ENCODE results near the gene ACYP2.
"Not testable (repeated sequence)": the region's sequence is repeated elsewhere in the genome, so short reads cannot be mapped to it uniquely, and the experiment has no call there.

ACYP2 gene

DNA sequence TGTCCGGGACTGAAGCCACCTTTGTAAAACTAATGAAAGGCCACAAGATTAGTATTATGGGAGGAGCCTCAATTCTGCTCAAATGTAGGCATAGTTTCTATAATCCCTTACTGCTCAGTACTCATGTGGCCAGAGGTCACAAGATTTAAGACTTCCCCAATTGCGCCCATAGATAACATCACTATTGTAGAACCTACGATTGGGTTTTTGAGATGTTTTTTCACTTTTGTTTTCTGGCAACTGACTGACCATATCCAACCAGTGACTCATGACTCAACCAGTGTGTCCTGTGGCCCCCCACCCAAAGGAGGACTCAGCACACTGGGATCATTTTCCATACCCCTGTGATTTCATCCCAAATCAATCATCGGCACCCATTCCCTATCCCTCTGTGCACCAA is 155.8 kb downstream of the ACYP2 start:
- DNase-seq (ENCODE audit: low read depth in 2 of 2), result no peak

DNA sequence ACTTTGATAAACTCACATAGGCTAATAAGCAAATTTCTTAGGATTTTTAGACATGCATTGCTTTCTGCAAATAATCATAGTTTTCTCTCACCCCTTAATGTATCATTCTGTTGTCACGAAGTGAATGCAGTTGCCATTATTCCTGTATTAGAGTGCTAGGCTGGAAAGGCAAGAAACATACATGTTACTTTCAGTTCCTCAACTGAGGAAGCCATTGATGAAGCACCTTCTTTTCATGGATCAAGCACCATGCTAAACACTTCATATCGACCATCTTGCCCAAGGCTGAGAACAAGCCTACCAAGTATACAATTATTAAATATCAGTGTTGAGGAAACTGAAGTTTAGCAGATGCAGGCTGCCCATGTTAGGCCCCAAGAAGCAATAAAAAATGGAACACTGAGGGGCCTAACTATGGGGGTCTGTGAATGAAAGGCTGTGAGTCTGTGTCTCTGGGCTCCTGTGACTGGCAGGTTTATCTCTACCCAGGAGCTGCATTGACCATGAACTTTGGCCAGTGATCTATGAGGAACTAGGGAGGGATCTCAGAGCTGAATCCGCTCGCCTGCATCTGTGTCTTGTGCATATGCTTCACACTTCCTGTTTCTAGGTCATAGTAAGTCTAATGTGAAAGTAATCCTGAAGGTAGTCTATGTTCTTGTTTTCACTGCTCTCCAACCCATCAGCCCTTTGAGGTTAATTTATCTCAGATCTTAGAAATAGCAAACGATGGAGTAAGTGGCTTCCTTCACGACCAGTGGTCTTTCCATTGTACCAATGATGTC is 156.6 kb downstream of the ACYP2 start:
- DNase-seq (ENCODE audit: low read depth in 2 of 2), result no peak

DNA sequence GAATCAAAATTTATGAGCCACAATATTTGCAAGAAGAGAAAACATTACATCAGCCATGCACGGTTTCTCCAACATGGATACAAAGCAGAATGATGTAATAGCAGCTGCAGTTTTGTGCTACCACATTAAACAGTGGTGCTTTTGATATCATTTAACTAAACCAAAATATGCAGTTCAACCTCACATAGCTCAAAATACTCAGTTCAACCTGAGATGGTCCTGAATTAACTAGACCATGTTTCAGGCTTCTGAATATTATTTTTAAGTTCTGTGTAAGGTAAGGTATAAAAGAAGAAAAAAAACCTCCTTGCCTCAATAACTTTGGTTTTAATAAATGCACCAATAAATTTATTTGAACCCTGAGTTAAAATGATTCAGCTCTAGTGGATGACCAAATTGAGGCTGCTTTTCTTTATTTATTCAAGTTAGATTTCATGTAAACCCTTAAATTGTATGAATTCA is 159.4 kb downstream of the ACYP2 start:
- no peak for DNase-seq (ENCODE audit: low read depth in 2 of 2)

DNA sequence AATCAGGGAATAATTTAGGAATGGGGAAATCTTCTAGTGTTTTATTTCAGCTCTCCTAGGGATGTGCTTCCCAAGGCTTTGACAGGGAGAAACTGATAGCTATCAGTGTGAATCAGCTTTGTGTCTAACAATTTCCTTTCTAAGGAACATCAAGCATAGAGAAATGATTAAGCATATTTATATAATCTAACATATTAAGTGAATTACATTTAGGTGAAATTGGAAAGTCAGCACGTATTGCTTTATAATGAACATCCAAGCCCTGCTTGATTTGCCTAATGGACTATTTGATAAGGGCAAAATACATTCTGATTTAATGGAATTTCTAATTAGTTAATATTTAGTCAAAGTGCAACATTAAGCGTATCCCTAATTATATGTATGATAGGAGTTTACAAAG is 160.1 kb downstream of the ACYP2 start:
- no peak for DNase-seq (ENCODE audit: low read depth in 2 of 2)

DNA sequence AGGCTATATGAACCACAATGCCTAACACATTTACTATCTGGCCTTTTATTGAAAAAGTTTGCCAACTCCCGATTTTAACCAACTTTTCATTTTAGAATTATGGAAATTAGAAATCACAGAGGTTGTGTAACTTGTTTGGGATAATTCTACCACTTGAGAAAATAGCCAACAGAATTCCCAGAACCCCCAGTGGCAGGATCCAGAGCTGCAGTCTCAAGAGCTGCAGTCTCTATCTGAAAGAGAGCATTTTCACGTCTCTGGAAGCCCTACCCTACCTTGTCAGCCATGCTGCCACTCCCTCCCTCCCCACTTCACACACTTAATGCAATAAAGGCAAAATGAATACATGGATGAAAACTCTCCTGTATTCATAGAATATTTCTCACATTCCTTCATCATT is 164.0 kb downstream of the ACYP2 start:
- no peak for DNase-seq (ENCODE audit: low read depth in 2 of 2)

DNA sequence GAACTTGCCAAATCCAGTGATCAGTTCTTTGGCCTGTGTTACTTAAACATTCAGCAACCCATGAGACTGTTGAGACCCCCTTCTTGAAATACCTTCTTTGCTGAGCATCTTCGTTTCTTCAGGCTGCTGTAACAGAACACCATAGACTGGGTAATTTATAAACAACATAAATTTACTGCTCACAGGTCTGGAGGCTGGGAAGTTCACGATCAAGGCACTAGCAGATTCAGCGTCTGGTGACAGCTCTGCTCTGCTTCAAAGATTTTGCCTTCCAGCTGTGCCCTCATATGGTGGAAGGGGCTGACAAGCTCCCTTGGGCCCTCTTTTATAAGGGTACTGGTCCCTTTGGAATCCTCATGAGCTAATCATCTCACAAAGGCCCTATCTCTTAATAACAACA is 169.4 kb downstream of the ACYP2 start:
- no peak for DNase-seq (ENCODE audit: low read depth in 2 of 2)

DNA sequence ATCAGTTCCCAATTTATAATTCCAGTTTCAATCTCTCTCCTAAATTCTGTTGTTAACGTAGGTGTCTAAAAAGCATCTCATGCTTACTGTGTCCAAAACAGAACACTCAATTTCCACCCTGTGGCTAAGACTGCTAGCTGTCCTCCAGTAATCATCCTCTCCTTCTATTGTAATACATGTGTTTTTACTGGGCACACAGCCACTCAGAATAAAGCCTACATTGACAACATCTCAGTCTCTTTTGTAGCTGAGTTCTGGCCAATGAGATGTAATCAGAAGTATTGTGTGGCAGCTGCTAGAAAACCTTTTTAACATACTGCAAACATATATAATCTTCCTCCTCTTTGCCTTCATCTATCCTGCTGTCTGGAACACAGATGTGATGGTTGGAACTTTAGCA is 170.0 kb downstream of the ACYP2 start:
- no peak for DNase-seq (ENCODE audit: low read depth in 2 of 2)

DNA sequence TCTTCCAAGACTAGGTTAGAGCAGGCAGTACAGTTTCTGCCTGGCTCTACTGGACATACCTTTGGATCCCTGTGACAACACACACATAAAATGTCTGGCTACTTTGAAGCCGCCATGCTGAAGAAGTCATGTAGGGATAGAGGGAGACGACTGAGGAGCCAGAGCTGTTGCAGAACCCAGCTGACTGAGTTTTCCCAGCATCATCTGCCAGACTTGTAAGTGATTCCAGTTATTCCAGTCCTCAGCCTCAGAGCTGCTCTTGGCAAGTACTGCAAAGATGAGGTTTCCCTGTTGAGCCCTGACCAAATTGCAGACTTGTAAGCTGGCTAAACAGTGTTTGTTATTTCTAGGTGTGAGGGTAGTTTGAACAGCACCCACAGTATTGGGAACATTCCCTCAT is 172.1 kb downstream of the ACYP2 start:
- DNase-seq (ENCODE audit: low read depth in 2 of 2), result no peak

DNA sequence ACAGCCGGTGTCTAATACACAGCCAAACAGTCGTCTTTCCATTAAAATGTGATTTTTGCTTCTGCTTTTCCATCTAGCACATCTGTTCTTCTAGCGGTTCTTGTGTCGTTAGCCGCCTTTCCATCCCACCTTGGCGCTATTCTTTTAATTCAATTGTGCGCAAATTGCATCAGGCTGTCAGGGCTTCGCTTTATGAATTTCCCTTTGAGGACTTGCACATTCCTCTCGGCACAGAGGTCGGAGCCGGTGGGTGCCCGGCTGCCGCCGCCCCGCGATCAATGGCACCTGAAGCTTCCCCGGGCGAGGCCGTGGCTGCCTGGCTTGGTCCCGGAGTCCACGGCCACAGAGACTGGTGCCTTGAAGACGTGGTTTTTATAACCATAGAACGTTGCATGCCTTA is 174.5 kb downstream of the ACYP2 start:
- DNase-seq (ENCODE audit: low read depth in 2 of 2), result no peak

DNA sequence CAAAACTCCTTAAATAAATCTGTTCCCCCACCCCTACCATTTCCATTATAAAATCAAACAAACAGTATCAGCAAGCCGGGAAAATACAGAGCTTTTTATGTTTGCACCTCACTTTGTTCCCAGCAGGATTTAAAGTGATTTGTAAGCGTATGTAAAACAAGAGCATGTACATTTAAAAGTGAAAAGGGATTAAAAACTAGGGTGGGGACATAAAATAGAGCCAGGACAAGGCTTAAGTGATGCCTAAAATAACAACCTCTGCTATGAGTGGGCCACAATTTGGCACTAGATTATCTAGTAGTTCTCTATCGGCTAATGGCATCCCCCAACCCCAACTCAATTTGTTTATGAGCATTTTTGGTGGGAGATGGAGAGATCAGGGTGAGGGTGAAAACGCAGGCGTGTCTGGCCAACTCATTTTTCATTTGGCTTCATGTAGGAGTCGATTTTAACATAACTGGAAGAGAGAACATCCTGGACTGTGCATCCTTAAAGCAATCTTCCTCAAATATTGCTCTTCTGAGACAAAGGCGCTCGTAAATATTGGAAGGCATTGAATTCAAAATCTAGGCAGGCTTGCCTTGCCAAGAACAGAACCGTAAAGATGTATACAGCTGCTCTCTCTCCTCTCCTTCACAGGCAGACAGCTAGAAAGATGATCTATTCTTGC is 175.1 kb downstream of the ACYP2 start:
- DNase-seq (ENCODE audit: low read depth in 2 of 2), result no peak

DNA sequence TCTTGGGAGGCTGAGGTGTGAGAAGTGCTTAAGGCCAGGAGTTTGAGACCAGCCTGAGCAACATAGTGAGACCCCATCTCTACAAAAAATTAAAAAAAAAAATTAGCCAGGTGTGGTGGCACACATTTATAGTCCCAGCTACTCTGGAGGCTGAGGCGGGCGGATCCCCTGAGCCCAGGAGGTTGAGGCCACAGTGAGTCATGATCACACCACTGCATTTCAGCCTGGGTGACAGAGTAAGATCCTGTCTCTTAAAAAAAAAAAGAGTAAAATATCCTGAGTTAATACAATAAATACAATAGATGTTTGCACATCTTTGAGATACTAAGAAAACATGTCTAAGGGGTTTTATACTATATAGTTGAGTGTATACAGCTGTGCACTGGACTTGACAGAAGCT is 179.2 kb downstream of the ACYP2 start:
- not testable (repeated sequence) for DNase-seq (ENCODE audit: low read depth in 2 of 2)

DNA sequence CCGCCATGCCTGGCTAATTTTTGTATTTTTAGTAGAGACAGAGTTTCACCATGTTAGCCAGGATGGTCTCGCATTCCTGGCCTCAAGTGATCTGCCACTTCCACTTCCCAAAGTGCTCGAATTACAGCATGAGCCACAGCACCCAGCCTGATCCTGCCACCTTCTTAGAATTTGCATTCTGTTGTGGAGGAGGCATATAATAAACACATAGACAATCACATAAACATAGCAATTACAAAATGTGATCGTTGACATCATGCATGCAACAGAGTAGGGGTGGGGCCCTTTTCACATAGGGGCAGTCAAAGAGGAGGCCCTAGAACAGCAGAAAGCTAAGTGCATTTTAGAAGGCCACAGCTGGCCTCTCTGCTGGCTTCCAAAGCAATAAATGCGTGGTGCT is 180.5 kb downstream of the ACYP2 start:
- DNase-seq (ENCODE audit: low read depth in 2 of 2), result no peak

DNA sequence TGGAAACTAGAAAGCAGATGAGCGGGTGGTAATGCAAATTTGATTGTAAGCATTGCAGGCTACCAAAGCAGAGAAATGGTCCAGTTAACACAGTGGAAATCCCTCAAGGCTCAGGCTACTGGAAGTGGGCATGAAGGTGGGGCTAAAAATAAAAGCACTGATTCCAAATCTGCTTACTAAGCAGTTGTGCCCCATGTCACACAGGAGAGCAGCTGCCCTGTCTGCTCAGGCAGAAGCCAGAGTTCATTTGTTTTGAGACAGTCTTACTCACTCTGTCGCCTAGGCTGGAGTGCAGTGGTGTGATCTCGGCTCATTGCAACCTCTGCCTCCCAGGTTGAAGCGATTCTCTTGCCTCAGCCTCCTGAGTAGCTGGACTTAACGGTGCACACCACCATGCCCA is 183.1 kb downstream of the ACYP2 start:
- DNase-seq (ENCODE audit: low read depth in 2 of 2), result no peak

DNA sequence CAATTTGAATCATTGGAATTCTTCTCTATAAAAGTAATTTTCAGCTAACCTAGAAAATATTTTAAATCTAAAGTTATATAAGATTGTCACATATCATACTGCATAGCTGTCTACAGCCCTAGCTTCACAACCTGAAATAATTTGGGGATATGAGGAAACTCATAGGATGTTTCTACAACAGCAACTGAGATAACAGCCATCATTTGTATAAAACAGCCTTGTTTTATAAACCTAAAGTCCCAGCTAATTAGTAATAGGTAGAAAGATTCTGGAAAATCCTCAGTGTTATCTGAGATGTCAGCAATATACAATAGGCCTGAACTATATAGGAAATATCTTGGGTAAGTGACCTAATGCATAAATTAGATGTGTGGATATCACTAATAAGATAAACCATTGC is 188.2 kb downstream of the ACYP2 start:
- no peak for DNase-seq (ENCODE audit: low read depth in 2 of 2)

DNA sequence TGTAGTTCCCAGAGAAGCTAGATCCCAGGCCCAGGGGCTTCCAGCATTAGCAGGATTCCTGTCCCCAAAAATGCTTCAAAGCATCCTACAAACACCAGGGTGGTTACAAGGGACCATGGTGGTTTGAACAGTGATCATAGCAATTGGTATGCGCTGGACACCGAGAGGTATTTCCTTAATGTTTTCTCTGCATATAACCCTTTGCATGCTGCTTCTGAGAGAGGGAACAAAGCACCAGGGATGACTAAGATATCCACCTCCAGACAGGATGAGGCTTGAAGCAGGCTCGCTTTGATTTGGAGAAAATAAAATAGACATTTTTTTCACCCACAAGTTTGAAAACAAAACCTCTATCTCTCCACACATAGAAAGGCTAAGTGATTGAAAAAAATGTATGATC is 191.1 kb downstream of the ACYP2 start:
- DNase-seq (ENCODE audit: low read depth in 2 of 2), result no peak

DNA sequence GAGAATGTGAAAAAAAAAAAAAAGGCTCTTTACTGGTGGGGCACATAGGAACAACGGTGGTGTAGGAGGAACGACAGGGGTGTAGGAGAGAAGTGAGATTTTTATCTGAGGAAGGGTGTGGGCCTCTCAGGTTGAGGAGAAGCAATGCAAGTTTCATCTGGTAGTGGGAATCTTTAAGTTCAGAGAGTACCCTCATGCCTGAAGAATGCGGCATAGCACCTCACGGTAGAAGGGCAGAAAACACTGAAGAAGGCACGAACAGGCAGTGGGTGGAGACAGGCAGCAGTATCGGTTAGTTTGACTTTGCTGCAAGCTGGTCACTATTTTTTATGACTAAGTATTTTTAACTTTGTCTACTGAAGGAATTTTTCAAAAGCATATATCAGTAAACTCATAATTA is 192.8 kb downstream of the ACYP2 start:
- no peak for DNase-seq (ENCODE audit: low read depth in 2 of 2)

DNA sequence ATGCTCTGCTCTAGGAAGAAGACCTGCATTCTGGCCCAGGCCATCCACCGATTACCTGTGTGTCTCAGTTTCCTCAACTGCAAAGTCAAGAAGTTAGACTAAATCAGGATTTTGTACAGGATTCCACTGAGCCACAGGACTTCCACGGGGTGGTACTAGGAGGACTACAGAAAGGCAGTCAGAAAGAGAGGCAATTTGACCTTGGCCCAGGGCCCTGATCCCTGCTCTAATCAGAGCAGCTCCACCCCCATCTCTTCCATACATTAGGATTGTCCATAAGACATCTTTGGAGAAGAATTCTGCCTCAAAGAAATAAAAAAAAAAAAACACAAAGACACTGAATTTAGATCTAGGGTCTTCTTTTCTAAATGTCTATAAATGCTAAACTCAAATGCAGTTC is 193.4 kb downstream of the ACYP2 start:
- no peak for DNase-seq (ENCODE audit: low read depth in 2 of 2)

DNA sequence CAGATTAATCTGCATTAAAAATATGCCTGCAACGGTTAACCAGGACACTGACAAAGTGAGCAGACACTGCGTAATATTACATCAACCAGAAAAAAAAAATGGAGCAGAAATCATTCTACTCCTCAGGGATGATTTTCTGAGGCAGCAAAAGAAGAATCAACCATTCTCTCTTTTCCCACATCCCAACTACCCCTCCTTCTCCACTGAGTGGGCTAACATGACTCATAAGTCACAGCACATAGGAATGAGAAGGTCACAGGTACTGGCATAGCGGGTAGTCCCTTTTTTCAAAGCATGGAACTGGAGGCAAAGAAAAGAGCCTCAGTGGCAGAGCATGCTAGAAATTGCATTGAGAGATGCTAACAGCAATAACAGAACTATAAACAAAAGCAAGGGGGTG is 194.9 kb downstream of the ACYP2 start:
- DNase-seq (ENCODE audit: low read depth in 2 of 2), result no peak

DNA sequence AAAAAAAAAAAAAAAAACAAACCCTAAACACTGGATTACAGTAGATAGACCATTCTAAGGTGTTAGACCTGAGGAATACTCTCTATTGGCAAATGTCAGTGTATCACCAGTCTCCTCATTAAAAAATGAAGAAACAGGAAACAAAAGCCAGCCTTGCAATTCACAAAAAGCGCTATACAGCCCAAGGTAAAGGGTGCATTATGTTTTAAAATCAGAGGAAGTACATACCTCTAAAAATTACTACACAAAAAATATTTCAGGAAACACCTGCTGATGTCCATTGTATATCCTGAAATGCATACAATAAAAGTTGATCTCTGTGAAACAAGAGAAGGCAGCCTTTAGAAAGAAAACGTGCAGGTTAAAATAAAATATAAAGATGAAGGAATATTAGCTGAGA is 195.5 kb downstream of the ACYP2 start:
- no peak for DNase-seq (ENCODE audit: low read depth in 2 of 2)

DNA sequence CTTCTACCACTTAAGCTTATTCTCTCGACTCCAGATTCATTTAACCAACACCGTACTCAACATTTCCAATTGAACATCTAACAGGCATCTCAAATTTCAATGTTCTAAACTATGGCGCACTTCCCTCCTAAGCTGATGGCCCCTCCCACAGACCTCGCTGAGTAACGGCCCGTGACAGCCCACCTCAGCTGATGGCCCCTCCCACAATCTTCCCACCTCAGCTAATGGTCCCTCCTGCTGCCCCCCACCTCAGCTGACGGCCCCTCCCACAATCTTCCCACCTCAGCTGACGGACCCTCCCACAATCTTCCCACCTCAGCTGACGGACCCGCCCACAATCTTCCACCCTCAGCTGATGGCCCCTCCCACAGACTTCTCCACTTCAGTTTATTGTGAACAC is 197.7 kb downstream of the ACYP2 start:
- DNase-seq (ENCODE audit: low read depth in 2 of 2), result no peak

DNA sequence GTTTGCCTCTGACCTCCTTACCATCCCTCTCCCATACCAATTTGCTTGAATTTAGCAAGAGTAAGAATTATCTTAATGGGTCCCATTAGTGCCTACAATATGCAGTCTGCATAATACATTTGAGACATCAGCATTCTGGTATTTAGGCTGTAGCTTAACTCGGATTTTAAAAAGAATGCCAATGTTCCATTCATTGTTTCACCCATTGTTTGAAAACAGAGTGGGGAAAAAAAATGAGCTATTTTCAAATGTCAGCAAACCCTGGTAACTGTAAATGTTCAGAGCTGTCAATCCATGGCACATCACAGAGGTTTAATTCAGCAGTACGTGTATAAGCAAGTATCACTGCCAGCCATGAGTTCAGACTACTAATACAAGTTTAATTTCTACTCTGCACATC is 202.6 kb downstream of the ACYP2 start:
- DNase-seq (ENCODE audit: low read depth in 2 of 2), result no peak

DNA sequence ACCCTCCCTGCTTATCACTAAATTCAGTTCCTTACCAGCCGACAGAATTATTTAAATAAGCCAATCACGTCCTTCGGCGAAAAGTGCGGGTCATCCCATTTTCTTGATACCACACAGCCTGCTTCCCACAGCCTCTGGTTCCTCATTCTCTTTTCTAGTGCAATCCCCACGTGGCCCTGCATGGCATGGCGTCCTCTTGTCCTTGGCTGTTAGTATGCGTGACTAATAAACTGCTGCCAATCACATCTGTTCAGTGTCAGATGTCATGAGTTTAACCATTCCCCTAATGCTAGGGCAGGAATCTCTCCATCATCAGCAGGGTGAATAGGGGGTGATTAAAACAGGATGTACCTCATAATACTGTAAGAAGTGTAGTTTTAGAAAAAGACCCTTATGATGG is 203.4 kb downstream of the ACYP2 start:
- DNase-seq (ENCODE audit: low read depth in 2 of 2), result no peak

DNA sequence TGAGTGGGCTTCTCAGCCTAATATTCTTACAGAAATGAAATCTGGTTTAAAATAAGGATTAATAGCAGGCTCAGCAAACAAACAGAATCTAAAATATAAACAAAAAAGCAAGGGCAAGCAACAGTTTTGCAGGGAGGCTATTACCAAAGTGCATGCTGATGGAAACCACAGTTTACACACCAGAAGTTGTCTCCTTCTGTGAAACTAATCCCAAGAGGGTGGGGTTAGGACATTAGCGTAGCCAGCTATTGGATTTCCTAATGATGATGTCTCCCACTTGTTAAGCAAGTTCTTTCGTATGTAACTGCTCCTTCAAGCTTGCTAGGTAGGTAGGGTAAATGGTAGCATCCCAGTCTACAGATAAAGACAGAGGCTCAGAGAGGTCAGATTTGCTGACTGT is 205.6 kb downstream of the ACYP2 start:
- no peak for DNase-seq (ENCODE audit: low read depth in 2 of 2)

DNA sequence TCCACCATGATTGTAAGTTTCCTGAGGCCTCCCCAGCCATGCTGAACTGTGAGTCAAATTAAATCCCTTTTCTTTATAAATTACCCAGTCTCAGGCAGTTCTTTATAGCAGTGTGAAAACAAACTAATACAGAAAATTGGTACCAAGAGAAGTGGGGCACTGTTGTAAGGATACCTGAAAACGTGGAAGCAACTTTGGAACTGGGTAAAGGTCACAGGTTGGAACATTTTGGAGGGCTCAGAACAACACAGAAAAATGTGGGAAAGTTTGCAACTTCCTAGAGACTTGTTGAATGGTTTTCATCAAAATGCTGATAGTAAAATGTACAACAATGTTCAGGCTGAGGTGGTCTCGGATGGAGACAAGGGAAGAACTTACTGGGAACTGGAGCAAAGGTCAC is 209.1 kb downstream of the ACYP2 start:
- DNase-seq (ENCODE audit: low read depth in 2 of 2), result not testable (repeated sequence)
